ENCODE data around the gene PPIL1. TPM values are rescaled to one million over a fixed set of nuclear protein-coding genes. Genes with fewer than 3 reads are reported as not detected.

The PPIL1 gene
- 66.5 TPM for polyA plus RNA-seq (2013, experiment 1 of 2)
- 66.9 TPM for polyA plus RNA-seq (2013, experiment 2 of 2)

- Histone ChIP-seq H3K9ac (ENCODE audit: low read depth, low read length, poor library complexity) (peak within 1 kb of the TSS; percentile 88), H3K27me3 (ENCODE audit: control insufficient read depth in 3 of 3, insufficient read depth in 3 of 3, low read depth in 1 of 3, low read length in 3 of 3) (peaks cover 0 to 4% (median 0%) of the 10 kb centered on the region in 3 experiments), H2AK5ac (ENCODE audit: low read depth, low read length) (no peak within 1 kb of the TSS), H2BK120ac (ENCODE audit: low read depth, low read length) (no peak within 1 kb of the TSS), H2BK15ac (ENCODE audit: low read length) (peak within 1 kb of the TSS; percentile 34), H3K36me3 (replicated peaks in 1 of 2; ENCODE audit: control insufficient read depth in 2 of 2, insufficient read depth in 2 of 2, low read length in 2 of 2) (peaks cover 6 to 41% of the 10 kb centered on the region in 2 donors), H3K14ac (ENCODE audit: low read length) (no peak within 1 kb of the TSS), H3K4ac (ENCODE audit: low read length) (no peak within 1 kb of the TSS), H3K4me1 (ENCODE audit: control insufficient read depth in 2 of 2, insufficient read depth in 1 of 2, low read depth in 1 of 2, low read length in 2 of 2) (peaks cover 2 to 11% of the 10 kb centered on the region in 2 donors), H3K27ac (replicated peaks; ENCODE audit: low read length) (peak within 1 kb of the TSS; percentile 98), H4K91ac (ENCODE audit: low read depth, low read length, poor library complexity) (no peak within 1 kb of the TSS), H3K18ac (ENCODE audit: low read length) (peak within 1 kb of the TSS; percentile 98), H3K79me1 (ENCODE audit: low read depth, low read length) (peaks cover 5% of the 10 kb centered on the region), H3K4me3 (ENCODE audit: low read length in 2 of 2) (peak within 1 kb of the TSS; percentile 56 to 98), H2AFZ (ENCODE audit: low read length) (peak within 1 kb of the TSS; percentile 95), H3K9me3 (replicated peaks in 1 of 2; ENCODE audit: control insufficient read depth in 2 of 2, insufficient read depth in 1 of 2, low read depth in 1 of 2, low read length in 2 of 2) (no peaks in the 10 kb centered on the region), H2BK12ac (ENCODE audit: low read length) (no peak within 1 kb of the TSS), H3K23ac (ENCODE audit: low read depth, low read length, poor library complexity) (peak within 1 kb of the TSS; percentile 82), H2BK5ac (ENCODE audit: low read length) (peak within 1 kb of the TSS; percentile 56), H4K8ac (ENCODE audit: low read depth, low read length) (no peak within 1 kb of the TSS), H3K4me2 (ENCODE audit: insufficient read depth, low read length, poor library complexity, severe bottlenecking) (peak within 1 kb of the TSS; percentile 58)
- no CpG with 5 or more reads among the region's 54 CpGs for WGBS, 2 donors (ENCODE audit: extremely low coverage in 2 of 2, insufficient read length in 2 of 2, insufficient replicate concordance in 1 of 2)
- DNase-seq (ENCODE audit: low spot score), result peak; percentile 84
Observed at GRCh38 chr6:36874443-36875249, at the start of gene PPIL1. TSS of gene PPIL1 (minus strand) at chr6:36874803. CDS start at chr6:36874772, 31 bp downstream.

- Histone ChIP-seq H3K79me1 (ENCODE audit: low read depth, low read length) (no peaks in the 10 kb centered on the region), H3K18ac (ENCODE audit: low read length) (no peak overlapping the region), H3K27ac (replicated peaks; ENCODE audit: low read length) (no peak overlapping the region), H3K9me3 (replicated peaks in 1 of 2; ENCODE audit: control insufficient read depth in 2 of 2, insufficient read depth in 1 of 2, low read depth in 1 of 2, low read length in 2 of 2) (no peaks in the 10 kb centered on the region), H3K23ac (ENCODE audit: low read depth, low read length, poor library complexity) (no peak overlapping the region), H2BK12ac (ENCODE audit: low read length) (no peak overlapping the region), H3K4me3 (ENCODE audit: low read length in 2 of 2) (no peak overlapping the region), H2AFZ (ENCODE audit: low read length) (no peak overlapping the region), H4K91ac (ENCODE audit: low read depth, low read length, poor library complexity) (no peak overlapping the region), H4K8ac (ENCODE audit: low read depth, low read length) (no peak overlapping the region), H2BK15ac (ENCODE audit: low read length) (no peak overlapping the region), H3K9ac (ENCODE audit: low read depth, low read length, poor library complexity) (no peak overlapping the region), H3K4me1 (ENCODE audit: control insufficient read depth in 2 of 2, insufficient read depth in 1 of 2, low read depth in 1 of 2, low read length in 2 of 2) (peaks cover 0 to 2% of the 10 kb centered on the region in 2 donors), H2BK5ac (ENCODE audit: low read length) (no peak overlapping the region), H3K14ac (ENCODE audit: low read length) (no peak overlapping the region), H3K36me3 (replicated peaks in 1 of 2; ENCODE audit: control insufficient read depth in 2 of 2, insufficient read depth in 2 of 2, low read length in 2 of 2) (peaks cover 0 to 20% of the 10 kb centered on the region in 2 donors), H3K27me3 (ENCODE audit: control insufficient read depth in 3 of 3, insufficient read depth in 3 of 3, low read depth in 1 of 3, low read length in 3 of 3) (no peaks in the 10 kb centered on the region), H3K4me2 (ENCODE audit: insufficient read depth, low read length, poor library complexity, severe bottlenecking) (no peak overlapping the region), H3K4ac (ENCODE audit: low read length) (no peak overlapping the region), H2BK120ac (ENCODE audit: low read depth, low read length) (no peak overlapping the region), H2AK5ac (ENCODE audit: low read depth, low read length) (no peak overlapping the region)
- no peak for DNase-seq (ENCODE audit: low spot score)
- no CpG with 5 or more reads among the region's 4 CpGs for WGBS, 2 donors (ENCODE audit: extremely low coverage in 2 of 2, insufficient read length in 2 of 2, insufficient replicate concordance in 1 of 2)
Observed at GRCh38 chr6:36924131-36924530, 49.5 kb upstream of the PPIL1 start.

- Histone ChIP-seq H3K9ac (ENCODE audit: low read depth, low read length, poor library complexity) (no peak overlapping the region), H2AK5ac (ENCODE audit: low read depth, low read length) (no peak overlapping the region), H2BK15ac (ENCODE audit: low read length) (no peak overlapping the region), H3K23ac (ENCODE audit: low read depth, low read length, poor library complexity) (no peak overlapping the region), H3K27ac (replicated peaks; ENCODE audit: low read length) (no peak overlapping the region), H2BK12ac (ENCODE audit: low read length) (no peak overlapping the region), H3K27me3 (ENCODE audit: control insufficient read depth in 3 of 3, insufficient read depth in 3 of 3, low read depth in 1 of 3, low read length in 3 of 3) (no peaks in the 10 kb centered on the region), H3K4ac (ENCODE audit: low read length) (no peak overlapping the region), H3K14ac (ENCODE audit: low read length) (no peak overlapping the region), H2AFZ (ENCODE audit: low read length) (no peak overlapping the region), H4K8ac (ENCODE audit: low read depth, low read length) (no peak overlapping the region), H3K4me2 (ENCODE audit: insufficient read depth, low read length, poor library complexity, severe bottlenecking) (no peak overlapping the region), H3K4me1 (ENCODE audit: control insufficient read depth in 2 of 2, insufficient read depth in 1 of 2, low read depth in 1 of 2, low read length in 2 of 2) (peaks cover 0 to 2% of the 10 kb centered on the region in 2 donors), H3K18ac (ENCODE audit: low read length) (no peak overlapping the region), H3K36me3 (replicated peaks in 1 of 2; ENCODE audit: control insufficient read depth in 2 of 2, insufficient read depth in 2 of 2, low read length in 2 of 2) (peaks cover 4 to 26% of the 10 kb centered on the region in 2 donors), H2BK120ac (ENCODE audit: low read depth, low read length) (no peak overlapping the region), H2BK5ac (ENCODE audit: low read length) (no peak overlapping the region), H4K91ac (ENCODE audit: low read depth, low read length, poor library complexity) (no peak overlapping the region), H3K4me3 (ENCODE audit: low read length in 2 of 2) (no peak overlapping the region), H3K9me3 (replicated peaks in 1 of 2; ENCODE audit: control insufficient read depth in 2 of 2, insufficient read depth in 1 of 2, low read depth in 1 of 2, low read length in 2 of 2) (no peaks in the 10 kb centered on the region), H3K79me1 (ENCODE audit: low read depth, low read length) (no peaks in the 10 kb centered on the region)
- DNase-seq (ENCODE audit: low spot score), result no peak
- no CpG with 5 or more reads among the region's 5 CpGs for WGBS, 2 donors (ENCODE audit: extremely low coverage in 2 of 2, insufficient read length in 2 of 2, insufficient replicate concordance in 1 of 2)
Observed at GRCh38 chr6:36920546-36920945, 45.9 kb upstream of the PPIL1 start.

GRCh38 chr6:36920049-36920448 lies 45.4 kb upstream of the PPIL1 start:
- Histone ChIP-seq H3K79me1 (ENCODE audit: low read depth, low read length) (no peaks in the 10 kb centered on the region), H3K14ac (ENCODE audit: low read length) (no peak overlapping the region), H2BK15ac (ENCODE audit: low read length) (no peak overlapping the region), H2BK120ac (ENCODE audit: low read depth, low read length) (no peak overlapping the region), H3K27ac (replicated peaks; ENCODE audit: low read length) (no peak overlapping the region), H3K4me2 (ENCODE audit: insufficient read depth, low read length, poor library complexity, severe bottlenecking) (no peak overlapping the region), H4K91ac (ENCODE audit: low read depth, low read length, poor library complexity) (no peak overlapping the region), H2AFZ (ENCODE audit: low read length) (no peak overlapping the region), H3K4me3 (ENCODE audit: low read length in 2 of 2) (no peak overlapping the region), H2BK12ac (ENCODE audit: low read length) (no peak overlapping the region), H3K9ac (ENCODE audit: low read depth, low read length, poor library complexity) (no peak overlapping the region), H2BK5ac (ENCODE audit: low read length) (no peak overlapping the region), H3K4ac (ENCODE audit: low read length) (no peak overlapping the region), H3K36me3 (replicated peaks in 1 of 2; ENCODE audit: control insufficient read depth in 2 of 2, insufficient read depth in 2 of 2, low read length in 2 of 2) (peaks cover 4 to 28% of the 10 kb centered on the region in 2 donors), H3K9me3 (replicated peaks in 1 of 2; ENCODE audit: control insufficient read depth in 2 of 2, insufficient read depth in 1 of 2, low read depth in 1 of 2, low read length in 2 of 2) (no peaks in the 10 kb centered on the region), H3K23ac (ENCODE audit: low read depth, low read length, poor library complexity) (no peak overlapping the region), H4K8ac (ENCODE audit: low read depth, low read length) (no peak overlapping the region), H3K27me3 (ENCODE audit: control insufficient read depth in 3 of 3, insufficient read depth in 3 of 3, low read depth in 1 of 3, low read length in 3 of 3) (no peaks in the 10 kb centered on the region), H3K18ac (ENCODE audit: low read length) (no peak overlapping the region), H3K4me1 (ENCODE audit: control insufficient read depth in 2 of 2, insufficient read depth in 1 of 2, low read depth in 1 of 2, low read length in 2 of 2) (peaks cover 0 to 2% of the 10 kb centered on the region in 2 donors), H2AK5ac (ENCODE audit: low read depth, low read length) (no peak overlapping the region)
- no peak for DNase-seq (ENCODE audit: low spot score)
- no CpG with 5 or more reads among the region's 4 CpGs for WGBS, 2 donors (ENCODE audit: extremely low coverage in 2 of 2, insufficient read length in 2 of 2, insufficient replicate concordance in 1 of 2)
